COLO829 (cell line): ENCODE results near the gene POGK.
"Not testable (repeated sequence)": the region's sequence is repeated elsewhere in the genome, so short reads cannot be mapped to it uniquely, and the experiment has no call there.

Experiments
- DNase-seq: peaks from one replicate; pipeline ENCODE4 v3.0.0; 2012; ENCODE audit warnings: low spot score

Gene POGK, protein sequence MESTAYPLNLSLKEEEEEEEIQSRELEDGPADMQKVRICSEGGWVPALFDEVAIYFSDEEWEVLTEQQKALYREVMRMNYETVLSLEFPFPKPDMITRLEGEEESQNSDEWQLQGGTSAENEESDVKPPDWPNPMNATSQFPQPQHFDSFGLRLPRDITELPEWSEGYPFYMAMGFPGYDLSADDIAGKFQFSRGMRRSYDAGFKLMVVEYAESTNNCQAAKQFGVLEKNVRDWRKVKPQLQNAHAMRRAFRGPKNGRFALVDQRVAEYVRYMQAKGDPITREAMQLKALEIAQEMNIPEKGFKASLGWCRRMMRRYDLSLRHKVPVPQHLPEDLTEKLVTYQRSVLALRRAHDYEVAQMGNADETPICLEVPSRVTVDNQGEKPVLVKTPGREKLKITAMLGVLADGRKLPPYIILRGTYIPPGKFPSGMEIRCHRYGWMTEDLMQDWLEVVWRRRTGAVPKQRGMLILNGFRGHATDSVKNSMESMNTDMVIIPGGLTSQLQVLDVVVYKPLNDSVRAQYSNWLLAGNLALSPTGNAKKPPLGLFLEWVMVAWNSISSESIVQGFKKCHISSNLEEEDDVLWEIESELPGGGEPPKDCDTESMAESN

DNA sequence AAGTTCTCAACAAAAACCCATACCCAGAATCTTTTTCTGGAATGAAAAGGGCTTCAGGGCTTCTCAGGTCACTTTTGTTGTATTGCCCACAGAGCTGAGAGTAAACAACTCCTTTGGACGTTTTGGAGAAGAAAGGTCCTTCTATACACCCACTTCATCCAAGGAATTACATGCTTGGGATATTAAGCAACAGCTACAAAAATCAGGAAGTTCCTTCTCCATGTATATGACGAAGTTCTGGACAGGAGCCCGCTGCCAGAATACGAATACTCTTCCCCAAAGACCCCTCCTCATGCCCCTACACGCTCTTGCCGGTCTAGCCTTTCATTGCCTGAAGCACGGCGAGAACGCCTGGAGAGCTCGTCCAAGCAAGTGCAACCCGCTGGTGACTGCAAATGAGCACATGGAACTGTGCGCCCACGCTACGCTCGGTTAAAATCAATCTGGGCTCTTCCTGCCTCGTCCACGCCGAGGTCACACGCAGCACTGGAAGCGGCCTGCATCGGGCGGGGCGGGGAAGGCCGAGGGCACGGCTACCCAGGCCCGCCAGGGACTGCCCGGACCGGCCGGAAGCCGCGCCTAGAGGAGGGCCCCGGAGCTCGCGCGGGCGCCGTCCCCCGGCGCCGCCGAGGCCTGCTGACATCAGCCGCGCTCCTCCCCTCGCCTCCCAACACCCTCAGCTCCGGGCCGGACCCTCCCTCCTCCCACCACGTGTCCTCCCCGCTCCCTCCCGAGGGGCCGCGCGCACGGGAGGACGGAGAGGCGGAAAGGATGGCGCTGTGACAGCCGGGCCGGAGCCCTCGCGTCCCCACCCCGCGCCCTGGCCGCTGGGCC, at the start of gene POGK:
TSS of gene POGK (plus strand) at position 710 of the 834 bp plus-strand sequence. CDS start 1,482 bp downstream, outside the sequence.
- peak; percentile 83 for DNase-seq

DNA sequence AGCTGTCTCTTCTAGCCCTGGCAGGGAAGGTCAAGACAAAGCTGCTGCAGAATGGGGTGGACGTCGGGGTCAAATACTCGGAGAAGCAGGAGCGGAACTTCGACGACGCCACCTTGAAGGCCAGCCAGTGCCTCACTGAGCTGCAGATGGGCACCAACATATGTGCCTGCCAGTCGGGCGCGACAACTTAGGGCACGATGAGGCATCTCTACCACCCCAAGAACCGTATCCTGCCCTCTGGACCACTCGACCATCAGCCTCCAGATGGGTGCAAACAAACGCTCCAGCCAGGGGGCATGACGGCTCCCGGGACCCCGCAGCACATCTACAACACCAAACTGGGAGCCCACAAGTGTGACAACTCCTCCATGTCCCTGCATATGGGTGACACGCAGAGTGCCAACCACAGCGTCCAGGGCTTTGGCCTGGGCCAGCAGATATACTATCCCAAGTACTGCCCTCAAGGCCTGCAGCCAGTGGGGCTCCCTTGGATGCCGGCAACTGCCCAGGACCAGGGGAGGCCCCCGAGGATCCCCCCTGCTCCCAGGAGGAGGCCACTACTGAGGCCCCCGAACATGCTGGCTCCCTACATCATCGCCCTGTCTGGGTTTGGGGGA, 42.5 kb upstream of the POGK start:
- no peak for DNase-seq

- no peak for DNase-seq
Measured at GRCh38 chr1:166808952-166809351, 30.3 kb upstream of the POGK start.

DNA sequence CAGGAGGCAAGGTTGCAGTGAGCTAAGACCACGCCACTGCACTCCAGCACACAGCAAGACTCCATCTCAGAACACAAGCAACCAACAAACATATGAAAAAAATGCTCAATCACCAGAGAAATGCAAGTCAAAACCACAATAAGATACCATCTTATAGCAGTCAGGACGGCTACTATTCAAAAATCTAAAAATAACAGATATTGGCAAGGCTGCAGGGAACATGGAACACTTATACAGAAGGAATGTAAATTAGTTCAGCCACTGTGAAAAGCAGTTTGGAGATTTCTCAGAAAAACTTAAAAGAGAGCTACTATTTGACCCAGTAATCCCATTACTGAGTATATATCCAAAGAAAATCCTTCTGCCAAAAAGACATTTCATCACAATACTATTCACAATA, 27.6 kb upstream of the POGK start:
- no peak for DNase-seq

- no peak for DNase-seq
Measured at GRCh38 chr1:166813508-166814223, 25.6 kb upstream of the POGK start.

DNA sequence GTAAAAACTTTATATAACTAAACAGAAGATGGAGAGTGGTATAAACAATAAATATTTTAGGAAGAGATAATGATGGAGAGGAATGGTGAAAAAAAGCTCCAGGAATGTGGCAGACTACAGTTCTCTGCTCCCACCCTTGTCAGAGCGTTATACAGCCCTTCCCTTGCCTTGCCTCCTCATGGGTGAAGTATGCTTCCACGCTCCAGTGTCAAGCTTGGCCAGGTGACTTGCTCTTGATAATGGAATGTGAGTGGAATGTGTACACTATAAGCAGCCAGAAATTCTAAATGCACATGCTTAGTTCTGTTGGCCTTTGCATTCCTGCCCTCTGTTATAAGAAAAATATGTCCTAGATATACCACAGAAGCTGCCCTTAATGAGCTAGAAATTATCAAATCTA, 24.7 kb upstream of the POGK start:
- DNase-seq = no peak

GRCh38 chr1:166819974-166820373, 19.3 kb upstream of the POGK start:
- DNase-seq = no peak

DNA sequence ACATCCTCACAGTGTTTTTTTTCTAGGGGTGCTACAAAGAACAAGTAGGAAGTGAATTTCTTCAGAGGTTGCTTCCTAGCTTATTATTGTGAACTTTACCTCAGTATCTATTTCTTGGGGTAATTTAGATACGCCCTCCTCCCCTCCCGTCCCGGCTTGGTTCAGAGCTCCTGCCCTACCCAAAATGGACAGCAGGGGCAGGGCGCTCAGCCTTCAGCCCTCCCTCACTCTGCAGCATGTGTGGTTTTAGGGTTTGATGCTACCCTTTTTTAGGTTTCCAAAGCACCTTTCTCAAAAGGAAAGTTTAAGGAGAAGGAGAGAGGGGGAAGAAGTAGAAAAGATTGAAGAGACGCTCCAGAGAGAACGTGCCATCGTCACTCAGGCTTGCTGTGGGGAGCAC, 16.9 kb upstream of the POGK start:
- DNase-seq = no peak

- no peak for DNase-seq
Measured at GRCh38 chr1:166827426-166827825, 11.8 kb upstream of the POGK start.

- not testable (repeated sequence) for DNase-seq
Measured at GRCh38 chr1:166829762-166830161, 9.5 kb upstream of the POGK start.

DNA sequence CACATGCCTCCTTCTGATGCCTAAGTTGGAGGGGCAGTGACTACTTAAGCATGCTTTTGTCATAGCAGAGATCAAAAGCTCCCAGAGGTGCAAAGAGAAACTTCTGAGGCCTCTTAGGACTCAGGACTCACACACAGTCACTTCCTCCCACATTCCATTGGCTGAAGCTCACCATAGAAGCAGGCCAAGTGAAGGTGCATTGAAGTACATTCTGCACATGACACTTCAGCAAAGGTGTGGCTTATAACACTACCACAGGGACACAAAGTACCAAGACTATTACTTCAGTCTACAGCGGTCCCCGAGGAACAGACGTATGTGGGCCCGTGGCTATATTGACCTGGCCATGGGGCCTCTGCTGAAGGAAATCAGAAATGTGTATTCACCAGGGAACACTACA, 2.5 kb upstream of the POGK start:
- DNase-seq = no peak

GRCh38 chr1:166839600-166840308, 479 bp downstream of the POGK start:
- no peak for DNase-seq

DNA sequence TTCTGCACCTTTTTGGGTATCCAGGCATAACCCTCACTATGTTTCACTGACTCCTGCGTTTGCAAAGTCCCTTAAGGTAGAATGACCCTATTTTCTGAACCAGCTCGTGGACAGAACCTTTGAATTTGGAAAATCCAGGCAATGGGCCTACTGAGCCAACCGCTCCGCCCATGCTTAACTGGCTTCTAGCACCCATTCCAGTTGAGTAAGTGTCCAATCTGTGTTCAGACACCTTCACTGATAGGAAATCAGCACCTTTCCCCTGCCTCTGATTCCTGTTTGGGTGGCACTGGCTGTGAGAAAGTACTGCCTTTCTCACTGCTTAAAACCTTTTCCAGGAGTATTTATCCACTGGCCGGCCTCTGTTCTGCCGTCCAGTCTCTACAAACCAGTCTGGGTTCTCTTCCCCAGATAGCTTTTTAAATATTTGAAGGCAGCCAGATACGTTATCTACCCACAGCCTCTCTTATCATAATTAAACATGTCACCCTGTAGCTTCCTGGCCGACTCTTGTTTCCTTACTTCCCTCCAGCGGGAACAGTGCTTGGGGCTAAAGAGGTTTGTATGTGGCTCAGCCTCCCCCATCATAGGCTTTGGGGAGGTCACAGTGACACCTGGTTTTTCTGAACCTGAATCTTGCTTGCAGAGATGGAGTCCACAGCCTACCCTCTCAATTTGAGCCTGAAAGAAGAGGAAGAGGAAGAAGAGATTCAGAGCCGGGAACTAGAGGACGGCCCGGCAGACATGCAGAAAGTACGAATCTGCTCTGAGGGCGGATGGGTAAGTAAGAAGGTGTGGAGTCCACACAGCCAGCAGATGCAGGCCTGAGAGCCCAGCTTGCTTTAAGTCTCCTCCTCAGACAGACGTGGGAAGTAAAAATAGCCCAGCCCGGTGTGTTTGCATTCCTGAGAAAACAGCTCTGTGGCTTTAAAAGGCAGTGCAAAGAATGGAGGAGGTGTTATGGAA, 1.3 kb downstream of the POGK start:
- no peak for DNase-seq

DNA sequence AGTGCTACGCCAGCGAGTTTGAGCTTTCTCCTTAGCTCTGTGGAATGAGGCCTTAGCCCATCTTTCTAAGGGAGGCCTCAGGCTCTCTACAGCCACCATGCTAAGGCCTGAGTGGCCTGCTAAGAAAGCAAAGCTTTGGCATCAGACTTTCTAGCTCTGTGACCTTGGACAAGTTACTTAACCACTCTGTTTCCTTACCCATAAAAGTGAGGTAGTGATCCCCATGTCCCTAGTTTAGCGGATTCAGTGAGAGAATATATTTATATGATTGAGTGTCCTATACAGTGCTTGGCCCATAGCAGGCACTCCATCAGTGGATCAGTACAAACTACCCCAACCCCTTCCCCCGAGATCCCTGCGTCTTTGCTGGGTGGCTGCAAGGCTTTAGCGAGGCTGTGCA, 4.0 kb downstream of the POGK start:
- DNase-seq = no peak

DNA sequence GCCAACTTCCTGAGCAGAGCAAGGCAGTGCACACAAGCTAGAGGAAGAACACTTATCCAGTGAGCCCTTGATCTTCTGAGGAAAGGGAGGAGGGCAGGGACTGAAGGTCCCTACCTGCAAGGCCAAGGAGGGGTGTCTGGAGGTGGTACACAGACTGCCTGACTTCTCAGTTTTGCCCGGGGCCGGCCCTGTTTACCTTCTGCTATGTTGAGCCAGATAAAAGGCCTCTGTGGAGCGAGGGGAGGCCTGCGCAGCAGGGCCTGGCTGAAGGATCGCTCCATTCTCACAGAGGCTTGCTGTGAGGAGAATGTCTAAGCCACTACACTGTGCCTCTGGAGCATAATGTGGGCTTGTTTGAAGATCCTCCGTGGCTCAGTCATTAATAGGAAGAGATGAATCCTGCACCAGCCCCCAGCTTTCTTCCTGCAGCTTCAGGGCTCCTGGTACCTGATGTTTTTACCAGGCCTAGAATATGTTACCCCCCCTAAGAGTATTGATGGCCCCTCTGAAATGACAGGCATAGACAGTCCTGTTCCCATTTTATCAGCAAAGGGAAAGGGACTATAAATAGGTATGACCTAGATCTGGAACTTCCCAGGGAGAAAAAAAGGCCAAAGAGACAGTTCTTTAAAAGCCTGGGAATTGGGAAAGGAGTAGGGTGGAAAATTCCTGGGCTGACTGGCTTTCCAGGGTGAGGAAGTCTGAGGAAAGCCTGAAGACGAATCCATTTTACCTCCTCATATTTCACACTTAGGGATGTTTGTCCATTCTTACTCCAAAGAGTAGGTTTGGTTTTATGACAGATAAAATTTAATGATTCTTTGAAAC, 4.7 kb downstream of the POGK start:
- no peak for DNase-seq

GRCh38 chr1:166844791-166845190, 5.5 kb downstream of the POGK start:
- DNase-seq = no peak

- DNase-seq = no peak
Measured at GRCh38 chr1:166848193-166848592, 8.9 kb downstream of the POGK start.

- DNase-seq = no peak
Measured at GRCh38 chr1:166849135-166849534, 9.9 kb downstream of the POGK start.

- DNase-seq = no peak
Measured at GRCh38 chr1:166852918-166853317, 13.6 kb downstream of the POGK start.
